WI38 (cell line): Measurements from ENCODE around the gene MTX3.

ENCODE experiments used
- H3K4me3 ChIP-seq: 2 replicates; pipeline ENCODE4 v1.5.1; 2011; ENCODE audit warnings: low read depth, mild to moderate bottlenecking, control low read depth, low read length
- TF ChIP-seq, protein P1 (sequence below): IDR thresholded peaks from 2 replicates; pipeline ENCODE4 v1.5.1; 2012; ENCODE audit warnings: low read depth, mild to moderate bottlenecking, control low read depth, low read length

The MTX3 gene

GRCh38 chr5:80002677-80003076 is 11.6 kb upstream of the MTX3 start:
- TF ChIP-seq, protein P1, sequence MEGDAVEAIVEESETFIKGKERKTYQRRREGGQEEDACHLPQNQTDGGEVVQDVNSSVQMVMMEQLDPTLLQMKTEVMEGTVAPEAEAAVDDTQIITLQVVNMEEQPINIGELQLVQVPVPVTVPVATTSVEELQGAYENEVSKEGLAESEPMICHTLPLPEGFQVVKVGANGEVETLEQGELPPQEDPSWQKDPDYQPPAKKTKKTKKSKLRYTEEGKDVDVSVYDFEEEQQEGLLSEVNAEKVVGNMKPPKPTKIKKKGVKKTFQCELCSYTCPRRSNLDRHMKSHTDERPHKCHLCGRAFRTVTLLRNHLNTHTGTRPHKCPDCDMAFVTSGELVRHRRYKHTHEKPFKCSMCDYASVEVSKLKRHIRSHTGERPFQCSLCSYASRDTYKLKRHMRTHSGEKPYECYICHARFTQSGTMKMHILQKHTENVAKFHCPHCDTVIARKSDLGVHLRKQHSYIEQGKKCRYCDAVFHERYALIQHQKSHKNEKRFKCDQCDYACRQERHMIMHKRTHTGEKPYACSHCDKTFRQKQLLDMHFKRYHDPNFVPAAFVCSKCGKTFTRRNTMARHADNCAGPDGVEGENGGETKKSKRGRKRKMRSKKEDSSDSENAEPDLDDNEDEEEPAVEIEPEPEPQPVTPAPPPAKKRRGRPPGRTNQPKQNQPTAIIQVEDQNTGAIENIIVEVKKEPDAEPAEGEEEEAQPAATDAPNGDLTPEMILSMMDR = no peak
- no peak overlapping the region for H3K4me3 ChIP-seq

DNA sequence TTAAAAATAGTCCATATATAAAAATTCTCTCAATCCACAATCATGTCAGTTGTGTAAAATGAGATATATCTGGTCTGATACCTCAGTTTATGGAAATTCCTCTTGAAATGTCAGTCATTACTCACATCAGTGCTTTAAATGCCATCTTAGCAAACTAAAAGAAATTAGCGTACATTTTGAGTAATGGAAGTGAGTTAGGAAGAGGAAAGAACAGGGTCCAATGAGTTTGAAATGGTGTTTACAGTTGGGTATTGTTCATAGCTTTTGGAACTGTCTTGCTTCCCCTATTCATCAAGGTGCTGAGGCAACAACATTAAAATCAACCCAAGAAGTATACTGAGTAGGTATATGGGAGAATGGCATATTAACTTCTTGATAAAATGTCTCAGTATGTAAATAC is 8.7 kb upstream of the MTX3 start:
- TF ChIP-seq, protein P1 = no peak
- no peak overlapping the region for H3K4me3 ChIP-seq

- TF ChIP-seq, protein P1 = no peak
- H3K4me3 ChIP-seq = no peak overlapping the region
These were observed 2.0 kb upstream of the MTX3 start for GRCh38 chr5:79992891-79993657.

DNA sequence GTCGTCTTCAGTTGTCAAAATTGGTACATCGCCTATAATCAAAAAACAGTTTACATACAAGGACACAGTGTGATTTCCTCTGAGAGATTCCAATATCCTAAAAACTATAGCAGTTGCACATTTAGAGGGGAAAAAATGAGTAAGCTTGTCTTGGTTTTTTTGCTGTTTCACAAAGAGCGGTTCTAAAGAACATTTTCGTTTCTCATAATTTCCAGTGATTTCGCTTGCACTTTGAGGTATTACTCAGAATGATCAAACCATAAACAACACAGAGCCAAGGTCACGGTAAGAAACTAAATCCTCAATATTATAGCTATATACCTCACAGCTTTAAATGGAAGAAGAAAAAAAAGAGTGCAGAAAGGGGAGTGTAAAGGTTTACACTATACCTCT is 861 bp downstream of the MTX3 start:
- peak overlapping the region; percentile 81 for H3K4me3 ChIP-seq
- TF ChIP-seq, protein P1 = no peak

GRCh38 chr5:79986260-79986659 is 4.8 kb downstream of the MTX3 start:
- H3K4me3 ChIP-seq = no peak overlapping the region
- TF ChIP-seq, protein P1 = no peak

- TF ChIP-seq, protein P1 = no peak
- no peak overlapping the region for H3K4me3 ChIP-seq
These were observed 5.8 kb downstream of the MTX3 start for GRCh38 chr5:79985288-79985687.

DNA sequence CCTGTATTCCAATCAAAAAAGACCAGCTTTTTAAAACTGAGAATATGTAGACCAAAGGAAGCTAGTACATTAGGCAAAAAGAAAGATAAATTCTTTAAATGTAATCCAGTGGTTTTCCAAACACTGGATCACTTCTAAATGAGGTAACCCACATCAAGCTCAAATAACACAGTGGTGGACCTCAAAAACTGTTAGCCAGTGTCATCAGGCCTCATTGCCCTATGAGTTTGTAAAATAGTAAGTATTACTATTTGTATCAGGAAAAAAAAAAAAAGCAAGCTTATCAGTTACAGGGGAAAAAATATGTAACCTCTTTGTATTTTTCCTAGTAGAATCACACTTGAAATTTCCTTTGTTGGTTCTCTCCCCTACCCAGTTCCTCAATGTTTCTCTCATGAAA is 6.7 kb downstream of the MTX3 start:
- no peak overlapping the region for H3K4me3 ChIP-seq
- TF ChIP-seq, protein P1 = no peak
